KMS-11 (cell line): ENCODE results near the gene TPMT.

Experiments used
- H2AFZ ChIP-seq: fragments of 200-600 bp; sonication (generic); 2 replicates; pipeline ENCODE4 v1.6.1; 2016; ENCODE audit warnings: antibody characterized with exemption, mixed run types, low read depth
- H3K27ac ChIP-seq: fragments of 200-600 bp; sonication (generic); 2 replicates; pipeline ENCODE4 v1.6.1; 2016; ENCODE audit warnings: mild to moderate bottlenecking, mixed run types
- H3K27me3 ChIP-seq: fragments of 200-600 bp; sonication (generic); 2 replicates; pipeline ENCODE4 v1.6.1; 2017; ENCODE audit warnings: mild to moderate bottlenecking, low read depth, mixed run types, moderate library complexity; ENCODE audit not compliant: insufficient read depth
- H3K36me3 ChIP-seq: fragments of 200-600 bp; sonication (generic); 2 replicates; pipeline ENCODE4 v1.6.1; 2017; ENCODE audit warnings: mild to moderate bottlenecking, mixed run types; ENCODE audit not compliant: insufficient read depth
- H3K4me1 ChIP-seq: fragments of 200-600 bp; sonication (generic); 2 replicates; pipeline ENCODE4 v1.6.1; 2016; ENCODE audit warnings: mild to moderate bottlenecking, low read depth, mixed run types; ENCODE audit not compliant: poor library complexity, severe bottlenecking
- H3K4me2 ChIP-seq: fragments of 200-600 bp; sonication (generic); 2 replicates; pipeline ENCODE4 v1.7.0; 2016; ENCODE audit warnings: mild to moderate bottlenecking, mixed run types
- H3K4me3 ChIP-seq: fragments of 200-600 bp; sonication (generic); IDR thresholded peaks from 2 replicates; pipeline ENCODE4 v1.6.1; 2017; ENCODE audit warnings: low read depth, low read length, mixed read lengths; ENCODE audit not compliant: insufficient read depth
- H3K79me2 ChIP-seq: fragments of 200-600 bp; sonication (generic); 2 replicates; pipeline ENCODE4 v1.6.1; 2016; ENCODE audit warnings: low read depth, mixed run types; ENCODE audit not compliant: insufficient read depth
- H3K9ac ChIP-seq: fragments of 200-600 bp; sonication (generic); 2 replicates; pipeline ENCODE4 v1.6.1; 2016; ENCODE audit warnings: mild to moderate bottlenecking, mixed run types
- H4K20me1 ChIP-seq: fragments of 200-600 bp; sonication (generic); 2 replicates; pipeline ENCODE4 v1.6.1; 2016; ENCODE audit warnings: mild to moderate bottlenecking, mixed run types; ENCODE audit not compliant: insufficient read depth
- TF ChIP-seq, protein P1 (sequence below): fragments of 200-600 bp; sonication (generic); conservative IDR thresholded peaks from 2 replicates; pipeline ENCODE4 v1.6.1; 2017; ENCODE audit warnings: low read depth, mild to moderate bottlenecking, antibody characterized with exemption, low read length, moderate library complexity, mixed read lengths

Gene TPMT

DNA sequence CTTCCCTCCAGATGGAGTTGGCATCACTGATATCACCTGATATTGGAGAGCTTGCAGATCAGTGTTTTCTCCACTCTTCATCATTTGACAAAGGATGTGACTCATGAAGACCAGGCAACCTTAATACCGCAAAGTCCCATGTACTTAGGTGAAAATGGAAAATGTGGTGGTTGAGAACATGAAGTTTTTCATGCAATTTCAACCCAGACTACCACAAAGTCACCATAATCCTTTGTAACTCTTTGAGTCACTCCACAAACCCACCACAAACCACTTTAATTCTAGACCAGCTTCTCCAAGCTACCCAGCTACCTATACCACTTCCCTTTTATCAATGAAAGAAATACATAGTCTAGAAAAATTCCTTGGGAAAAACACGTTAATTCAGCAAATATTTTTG, 39.5 kb downstream of the TPMT start:
- no peaks in the 10 kb centered on the region for H3K79me2 ChIP-seq
- no peak overlapping the region for H3K4me3 ChIP-seq
- TF ChIP-seq, protein P1, sequence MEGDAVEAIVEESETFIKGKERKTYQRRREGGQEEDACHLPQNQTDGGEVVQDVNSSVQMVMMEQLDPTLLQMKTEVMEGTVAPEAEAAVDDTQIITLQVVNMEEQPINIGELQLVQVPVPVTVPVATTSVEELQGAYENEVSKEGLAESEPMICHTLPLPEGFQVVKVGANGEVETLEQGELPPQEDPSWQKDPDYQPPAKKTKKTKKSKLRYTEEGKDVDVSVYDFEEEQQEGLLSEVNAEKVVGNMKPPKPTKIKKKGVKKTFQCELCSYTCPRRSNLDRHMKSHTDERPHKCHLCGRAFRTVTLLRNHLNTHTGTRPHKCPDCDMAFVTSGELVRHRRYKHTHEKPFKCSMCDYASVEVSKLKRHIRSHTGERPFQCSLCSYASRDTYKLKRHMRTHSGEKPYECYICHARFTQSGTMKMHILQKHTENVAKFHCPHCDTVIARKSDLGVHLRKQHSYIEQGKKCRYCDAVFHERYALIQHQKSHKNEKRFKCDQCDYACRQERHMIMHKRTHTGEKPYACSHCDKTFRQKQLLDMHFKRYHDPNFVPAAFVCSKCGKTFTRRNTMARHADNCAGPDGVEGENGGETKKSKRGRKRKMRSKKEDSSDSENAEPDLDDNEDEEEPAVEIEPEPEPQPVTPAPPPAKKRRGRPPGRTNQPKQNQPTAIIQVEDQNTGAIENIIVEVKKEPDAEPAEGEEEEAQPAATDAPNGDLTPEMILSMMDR, result no peak
- H2AFZ ChIP-seq, result no peak overlapping the region; the same call in 1 of the 2 replicates
- no peaks in the 10 kb centered on the region for H3K27me3 ChIP-seq
- H3K27ac ChIP-seq, result no peak overlapping the region
- H3K36me3 ChIP-seq, result no peaks in the 10 kb centered on the region
- no peak overlapping the region for H3K4me2 ChIP-seq
- no peaks in the 10 kb centered on the region for H4K20me1 ChIP-seq
- H3K9ac ChIP-seq, result no peak overlapping the region
- H3K4me1 ChIP-seq, result no peaks in the 10 kb centered on the region

DNA sequence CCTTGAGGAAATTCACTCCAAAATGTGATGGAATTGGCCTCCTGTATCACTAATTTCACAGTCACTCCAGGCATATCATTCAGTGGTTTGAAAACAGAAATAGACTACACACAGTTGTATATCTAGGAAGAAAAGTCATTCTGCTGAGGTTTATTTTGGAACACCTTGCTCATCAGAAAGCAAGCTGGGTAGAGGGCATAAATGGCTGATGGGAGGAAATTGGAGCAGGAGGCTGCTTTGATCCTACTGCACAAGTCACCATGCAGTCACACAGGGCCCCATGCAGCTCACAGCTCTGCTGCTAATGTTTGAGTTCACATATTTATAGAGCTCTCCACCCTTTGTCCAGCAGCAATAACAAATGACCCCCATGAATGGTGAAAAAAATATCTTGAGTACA, 44.7 kb downstream of the TPMT start:
- H3K27ac ChIP-seq, result no peak overlapping the region
- TF ChIP-seq, protein P1, result no peak
- no peak overlapping the region for H3K9ac ChIP-seq
- H3K36me3 ChIP-seq, result no peaks in the 10 kb centered on the region
- no peak overlapping the region for H2AFZ ChIP-seq
- no peaks in the 10 kb centered on the region for H3K79me2 ChIP-seq
- no peak overlapping the region for H3K4me3 ChIP-seq
- no peaks in the 10 kb centered on the region for H3K27me3 ChIP-seq
- H4K20me1 ChIP-seq, result no peaks in the 10 kb centered on the region
- no peaks in the 10 kb centered on the region for H3K4me1 ChIP-seq
- no peak overlapping the region for H3K4me2 ChIP-seq

DNA sequence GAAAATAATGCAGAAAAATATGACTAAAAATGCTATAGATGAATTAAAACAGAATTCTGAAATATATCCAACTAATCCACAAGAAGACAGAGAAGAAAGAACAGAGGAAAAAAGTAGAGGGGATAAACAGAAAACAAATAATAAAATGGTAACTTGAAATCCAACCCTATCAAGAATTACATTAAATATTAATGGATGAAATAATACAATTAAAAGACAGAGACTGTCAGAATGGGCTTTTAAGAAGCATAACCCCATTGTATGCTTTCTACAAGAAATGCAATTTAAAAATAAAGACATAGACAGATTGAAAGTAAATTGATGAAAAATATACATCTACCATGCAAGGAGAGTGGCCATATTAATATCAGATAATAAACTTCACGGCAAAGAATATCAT, 47.8 kb downstream of the TPMT start:
- Histone ChIP-seq H3K4me2 (no peak overlapping the region), H2AFZ (no peak overlapping the region), H3K27ac (no peak overlapping the region), H3K79me2 (no peaks in the 10 kb centered on the region), H4K20me1 (no peaks in the 10 kb centered on the region), H3K4me3 (no peak overlapping the region), H3K4me1 (no peaks in the 10 kb centered on the region), H3K27me3 (no peaks in the 10 kb centered on the region), H3K9ac (no peak overlapping the region), H3K36me3 (no peaks in the 10 kb centered on the region)
- TF ChIP-seq, protein P1, result no peak

DNA sequence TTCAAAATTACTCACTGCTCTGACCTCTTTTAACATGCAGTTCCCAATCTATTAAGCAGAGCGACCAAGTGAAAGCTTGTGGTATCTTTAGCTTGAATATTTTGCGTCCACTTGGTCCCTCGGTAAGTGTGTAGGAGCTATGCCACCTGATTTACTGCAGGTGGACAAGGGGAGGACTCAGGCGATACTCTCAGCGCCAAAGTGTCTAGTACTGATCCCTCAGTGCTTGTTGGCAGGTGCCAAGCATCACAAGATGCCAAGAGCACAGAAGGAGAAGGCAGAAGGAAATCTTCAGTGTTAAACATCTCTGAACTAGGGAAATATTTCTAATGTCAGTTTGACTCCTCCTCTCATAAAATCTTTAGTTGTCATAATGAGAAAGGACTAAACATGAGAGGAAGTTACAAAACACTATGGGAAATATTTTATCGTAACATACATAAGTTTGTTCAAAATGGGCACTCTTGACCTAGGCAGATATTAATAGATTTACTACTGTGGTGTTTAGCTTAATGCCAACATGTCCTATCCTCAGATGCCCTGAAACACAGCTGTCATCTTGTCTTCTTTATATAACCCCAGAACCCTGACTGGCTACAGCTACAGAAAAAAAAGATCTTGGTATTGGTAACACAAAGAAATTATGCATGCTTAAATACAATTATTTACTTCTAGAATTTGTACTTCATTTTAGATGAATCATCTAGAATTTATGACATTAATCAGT, 51.9 kb downstream of the TPMT start:
- no peaks in the 10 kb centered on the region for H3K79me2 ChIP-seq
- H3K9ac ChIP-seq, result no peak overlapping the region
- peaks cover 5% of the 10 kb centered on the region for H3K4me1 ChIP-seq
- no peaks in the 10 kb centered on the region for H3K27me3 ChIP-seq
- TF ChIP-seq, protein P1, result no peak
- no peak overlapping the region for H3K27ac ChIP-seq
- H3K4me3 ChIP-seq, result no peak overlapping the region
- no peaks in the 10 kb centered on the region for H3K36me3 ChIP-seq
- H3K4me2 ChIP-seq, result no peak overlapping the region
- no peaks in the 10 kb centered on the region for H4K20me1 ChIP-seq
- H2AFZ ChIP-seq, result no peak overlapping the region
